Large intestine (tissue), 3 donors: ENCODE data around the gene BUB1. TPM values are rescaled to one million over a fixed set of nuclear protein-coding genes. Genes with fewer than 3 reads are reported as not detected.

ENCODE experiments used
- DNase-seq, 2 donors: peaks; one replicate each; pipeline versions ENCODE4 v3.0.0 to v3.0.0-alpha.2; 2013
- H3K27ac ChIP-seq: one replicate; pipeline ENCODE4 v1.5.1; 2013; ENCODE audit warnings: low read length
- H3K27me3 ChIP-seq: 2 replicates; pipeline ENCODE4 v1.6.1; 2013; ENCODE audit warnings: low read length; ENCODE audit not compliant: control insufficient read depth, insufficient read depth
- H3K36me3 ChIP-seq: 2 replicates; pipeline ENCODE4 v1.6.1; 2013; ENCODE audit warnings: low read length; ENCODE audit not compliant: control insufficient read depth, insufficient read depth
- H3K4me1 ChIP-seq: one replicate; pipeline ENCODE4 v1.6.1; 2013; ENCODE audit warnings: low read length; ENCODE audit not compliant: control insufficient read depth, insufficient read depth
- H3K4me3 ChIP-seq: one replicate; pipeline ENCODE4 v1.5.1; 2013; ENCODE audit warnings: low read length
- H3K9me3 ChIP-seq: one replicate; pipeline ENCODE4 v1.6.1; 2013; ENCODE audit warnings: mild to moderate bottlenecking, low read depth, low read length, moderate library complexity; ENCODE audit not compliant: control insufficient read depth
- WGBS: methylation state at CpG from one replicate; pipeline ENCODE4 v1.1.5; 2013; ENCODE audit warnings: low lambda C conversion rate; ENCODE audit not compliant: insufficient coverage; 5-methylcytosine and 5-hydroxymethylcytosine counted together
- polyA plus RNA-seq: library from polyadenylated mRNA; unstranded; fragments of 120-200 nt; gene quantifications from one replicate; pipeline ENCODE4 v1.2.1, GENCODE V29; 2013

BUB1 gene
- polyA plus RNA-seq, 1 donor = 17.8 TPM

GRCh38 chr2:110660558-110660957, 17.3 kb downstream of the BUB1 start:
- no peak overlapping the region for H3K27ac ChIP-seq
- WGBS = no CpG with 5 or more reads among the region's 3 CpGs
- peak in 1 of 2 donors; percentile 19 for DNase-seq
- H3K9me3 ChIP-seq = no peaks in the 10 kb centered on the region
- H3K36me3 ChIP-seq = peaks cover 11% of the 10 kb centered on the region
- H3K4me3 ChIP-seq = no peak overlapping the region
- peaks cover 14% of the 10 kb centered on the region for H3K4me1 ChIP-seq
- no peaks in the 10 kb centered on the region for H3K27me3 ChIP-seq

- whole genome bisulfite sequencing = 100% methylated on average over 1 of the region's 2 CpGs
- DNase-seq = no peak
- H3K9me3 ChIP-seq = no peaks in the 10 kb centered on the region
- H3K4me3 ChIP-seq = no peak overlapping the region
- peaks cover 11% of the 10 kb centered on the region for H3K36me3 ChIP-seq
- H3K4me1 ChIP-seq = peaks cover 14% of the 10 kb centered on the region
- no peaks in the 10 kb centered on the region for H3K27me3 ChIP-seq
- no peak overlapping the region for H3K27ac ChIP-seq
Measured at GRCh38 chr2:110659248-110659647, 18.6 kb downstream of the BUB1 start.

- H3K4me3 ChIP-seq = no peak overlapping the region
- peak overlapping the region; percentile 89 for H3K27ac ChIP-seq
- peak; percentile 89 to 96 for DNase-seq
- H3K9me3 ChIP-seq = no peaks in the 10 kb centered on the region
- H3K36me3 ChIP-seq = peaks cover 16% of the 10 kb centered on the region
- H3K4me1 ChIP-seq = peaks cover 14% of the 10 kb centered on the region
- 14% methylated on average over 2 of the region's 3 CpGs for WGBS
- no peaks in the 10 kb centered on the region for H3K27me3 ChIP-seq
Measured at GRCh38 chr2:110657724-110658305, 20.0 kb downstream of the BUB1 start.

DNA sequence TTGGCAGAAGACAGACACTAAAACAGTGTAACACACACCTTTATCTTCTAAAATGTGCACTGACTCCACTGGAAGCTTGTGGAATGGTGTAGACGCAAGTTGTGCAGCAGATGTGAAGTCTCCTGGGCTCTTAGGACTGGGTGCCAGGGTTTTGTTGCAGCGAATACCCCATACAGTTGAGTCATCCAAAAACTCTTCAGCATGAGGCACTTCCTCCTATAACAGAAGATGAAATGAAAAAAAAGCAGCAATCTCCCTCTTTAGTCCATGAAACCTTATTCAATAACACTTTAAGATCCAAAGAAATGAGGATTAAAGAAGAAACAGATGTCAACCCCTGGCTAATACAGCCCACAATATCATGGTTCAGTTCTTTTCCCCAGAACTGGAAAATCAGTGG, 22.2 kb downstream of the BUB1 start:
- WGBS = no CpG with 5 or more reads among the region's 2 CpGs
- no peak overlapping the region for H3K27ac ChIP-seq

GRCh38 chr2:110653861-110654260, 24.0 kb downstream of the BUB1 start:
- H3K36me3 ChIP-seq = peaks cover 15% of the 10 kb centered on the region
- no CpG with 5 or more reads among the region's 3 CpGs for WGBS
- H3K4me1 ChIP-seq = peaks cover 14% of the 10 kb centered on the region
- H3K27ac ChIP-seq = no peak overlapping the region
- H3K9me3 ChIP-seq = no peaks in the 10 kb centered on the region
- no peak overlapping the region for H3K4me3 ChIP-seq
- no peaks in the 10 kb centered on the region for H3K27me3 ChIP-seq
- no peak for DNase-seq

More for the DNA sequence above, 22.2 kb downstream of the BUB1 start:
- H3K9me3 ChIP-seq = no peaks in the 10 kb centered on the region
- H3K4me1 ChIP-seq = peaks cover 14% of the 10 kb centered on the region
- no peak for DNase-seq
- no peak overlapping the region for H3K4me3 ChIP-seq
- peaks cover 10% of the 10 kb centered on the region for H3K36me3 ChIP-seq
- no peaks in the 10 kb centered on the region for H3K27me3 ChIP-seq

GRCh38 chr2:110650346-110650745, 27.5 kb downstream of the BUB1 start:
- Histone ChIP-seq H3K27ac (no peak overlapping the region), H3K4me3 (no peak overlapping the region), H3K36me3 (peaks cover 18% of the 10 kb centered on the region), H3K27me3 (no peaks in the 10 kb centered on the region), H3K4me1 (no peaks in the 10 kb centered on the region), H3K9me3 (no peaks in the 10 kb centered on the region)
- 100% methylated on average over 2 of the region's 4 CpGs for WGBS
- DNase-seq = no peak

- WGBS = 83% methylated on average over 1 of the region's 3 CpGs
- Histone ChIP-seq H3K36me3 (peaks cover 21% of the 10 kb centered on the region), H3K27me3 (no peaks in the 10 kb centered on the region), H3K27ac (no peak overlapping the region), H3K9me3 (peaks cover 4% of the 10 kb centered on the region), H3K4me3 (no peak overlapping the region), H3K4me1 (no peaks in the 10 kb centered on the region)
- no peak for DNase-seq
Measured at GRCh38 chr2:110647777-110648176, 30.1 kb downstream of the BUB1 start.

DNA sequence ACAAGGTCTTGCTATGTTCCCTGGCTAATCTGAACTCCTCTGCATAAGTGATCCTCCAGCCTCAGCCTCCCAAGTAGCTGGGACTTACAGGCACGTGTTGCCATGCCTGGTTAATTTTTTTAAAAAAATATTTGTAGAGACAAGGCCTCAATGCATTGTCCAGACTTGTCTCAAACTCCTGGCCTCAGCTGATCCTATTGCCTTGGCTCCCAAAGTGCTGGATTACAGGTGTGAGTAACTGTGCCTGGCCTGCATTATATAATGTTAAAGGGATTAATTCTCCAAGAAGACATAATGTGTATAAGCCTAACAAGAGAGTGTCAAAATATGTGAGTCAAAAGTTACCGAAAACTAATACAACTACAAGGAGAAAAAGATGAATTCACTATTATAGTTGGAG, 32.2 kb downstream of the BUB1 start:
- Histone ChIP-seq H3K27me3 (no peaks in the 10 kb centered on the region), H3K4me3 (no peak overlapping the region), H3K9me3 (peaks cover 4% of the 10 kb centered on the region), H3K36me3 (peaks cover 25% of the 10 kb centered on the region), H3K27ac (no peak overlapping the region), H3K4me1 (no peaks in the 10 kb centered on the region)
- no peak for DNase-seq
- WGBS = 100% methylated on average over 1 of the region's 2 CpGs

DNA sequence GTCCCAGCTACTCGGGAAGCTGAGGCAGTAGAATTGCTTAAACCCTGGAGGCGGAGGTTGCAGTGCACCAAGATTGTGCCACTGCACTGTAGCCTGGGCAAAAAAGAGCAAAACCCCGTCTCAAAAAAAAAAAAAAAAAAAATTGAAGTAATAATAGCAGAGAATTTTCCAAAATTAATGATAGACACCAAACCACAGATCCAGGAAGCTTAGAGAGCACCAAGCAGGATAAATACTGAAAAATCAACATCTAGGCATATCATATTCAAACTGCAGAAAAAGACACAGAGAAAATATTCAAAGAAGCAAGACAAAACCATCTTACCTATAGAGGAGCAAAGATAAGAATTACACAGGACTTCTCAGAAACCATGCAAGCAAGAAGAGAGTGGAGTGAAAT, 33.5 kb downstream of the BUB1 start:
- Histone ChIP-seq H3K27ac (no peak overlapping the region), H3K9me3 (peaks cover 4% of the 10 kb centered on the region)
- WGBS = no CpG with 5 or more reads among the region's 3 CpGs

DNA sequence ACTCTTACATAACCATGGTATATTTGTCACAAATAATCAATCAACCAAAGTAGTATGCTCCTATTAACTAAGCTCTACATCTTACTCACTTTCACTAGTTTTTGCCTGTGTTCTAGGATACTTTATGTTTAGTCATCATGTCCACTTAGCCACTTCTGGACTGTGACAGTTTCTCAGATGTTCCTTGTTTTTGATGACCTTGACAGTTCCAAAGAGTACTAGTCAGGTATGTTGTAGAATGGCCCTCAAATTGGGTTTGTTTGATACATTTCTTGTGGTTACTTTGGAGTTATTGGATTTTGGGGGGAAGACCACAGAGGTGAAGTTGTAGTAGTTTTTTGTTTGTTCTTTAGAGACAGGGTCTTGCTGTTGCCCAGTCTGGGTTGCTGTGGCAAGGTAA, 35.5 kb downstream of the BUB1 start:
- Histone ChIP-seq H3K4me3 (no peak overlapping the region), H3K4me1 (no peaks in the 10 kb centered on the region), H3K27ac (no peak overlapping the region), H3K27me3 (no peaks in the 10 kb centered on the region), H3K36me3 (peaks cover 27% of the 10 kb centered on the region), H3K9me3 (peaks cover 4% of the 10 kb centered on the region)
- no peak for DNase-seq

More for the DNA sequence above, 33.5 kb downstream of the BUB1 start:
- H3K4me1 ChIP-seq = no peaks in the 10 kb centered on the region
- no peak for DNase-seq
- no peak overlapping the region for H3K4me3 ChIP-seq
- H3K36me3 ChIP-seq = peaks cover 29% of the 10 kb centered on the region
- no peaks in the 10 kb centered on the region for H3K27me3 ChIP-seq

DNA sequence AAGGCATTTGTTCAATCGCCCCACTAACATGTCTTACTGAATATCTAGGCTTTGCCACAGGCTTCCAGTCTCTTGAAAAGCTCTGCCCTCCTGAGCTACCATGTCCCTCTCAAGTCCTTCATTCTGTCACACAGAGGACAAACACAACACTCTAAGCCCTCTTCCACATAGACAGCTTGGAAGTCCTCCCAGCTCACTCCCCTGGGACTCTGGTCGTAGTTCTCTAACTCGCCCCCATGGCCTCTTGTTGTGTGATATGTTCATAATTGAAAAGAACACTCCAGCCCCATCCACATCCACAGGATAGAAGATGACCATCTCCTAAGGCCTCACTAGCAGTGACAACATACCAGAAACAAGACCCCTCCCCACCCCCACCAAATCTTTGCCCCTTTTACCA, 37.9 kb downstream of the BUB1 start:
- peaks cover 4% of the 10 kb centered on the region for H3K9me3 ChIP-seq
- H3K4me1 ChIP-seq = no peaks in the 10 kb centered on the region
- no peaks in the 10 kb centered on the region for H3K27me3 ChIP-seq
- WGBS = no CpG with 5 or more reads among the region's 3 CpGs
- H3K27ac ChIP-seq = no peak overlapping the region
- H3K36me3 ChIP-seq = peaks cover 24% of the 10 kb centered on the region
- no peak for DNase-seq
- H3K4me3 ChIP-seq = no peak overlapping the region
